GM23248 (cell line): ENCODE data around the gene RBFOX1. TPM values are rescaled to one million over a fixed set of nuclear protein-coding genes. Genes with fewer than 3 reads are reported as not detected.

Source experiments
- DNase-seq: peaks from one replicate; pipeline ENCODE4 v3.0.0-alpha.2; 2015
- H2AFZ ChIP-seq: fragments of 200-600 bp; sonication (generic); 2 replicates; pipeline ENCODE4 v1.6.1; 2016; ENCODE audit warnings: antibody characterized with exemption
- H3F3A ChIP-seq: fragments of 200-600 bp; sonication (generic); 2 replicates; pipeline ENCODE4 v1.6.1; 2016; ENCODE audit warnings: mild to moderate bottlenecking, antibody characterized with exemption, mixed run types; ENCODE audit not compliant: insufficient read depth
- H3K27ac ChIP-seq: fragments of 200-600 bp; sonication (generic); 2 replicates; pipeline ENCODE4 v1.5.1; 2016; ENCODE audit warnings: mild to moderate bottlenecking
- H3K27me3 ChIP-seq: fragments of 200-600 bp; sonication (generic); replicated peaks from 2 replicates; pipeline ENCODE4 v1.6.1; 2016; ENCODE audit warnings: mild to moderate bottlenecking; ENCODE audit not compliant: insufficient read depth
- H3K36me3 ChIP-seq: fragments of 200-600 bp; sonication (generic); 2 replicates; pipeline ENCODE4 v1.6.1; 2016; ENCODE audit warnings: low read depth, mild to moderate bottlenecking
- H3K4me1 ChIP-seq: fragments of 200-600 bp; sonication (generic); 2 replicates; pipeline ENCODE4 v1.6.1; 2016; ENCODE audit warnings: mild to moderate bottlenecking; ENCODE audit not compliant: insufficient read depth
- H3K4me2 ChIP-seq: fragments of 200-600 bp; sonication (generic); one replicate; pipeline ENCODE4 v1.6.1; 2016; ENCODE audit warnings: mild to moderate bottlenecking; ENCODE audit not compliant: unreplicated experiment
- H3K4me3 ChIP-seq: fragments of 200-600 bp; sonication (generic); 2 replicates; pipeline ENCODE4 v1.5.1; 2016; ENCODE audit warnings: mild to moderate bottlenecking
- H3K79me2 ChIP-seq: fragments of 200-600 bp; sonication (generic); 2 replicates; pipeline ENCODE4 v1.6.1; 2016; ENCODE audit warnings: mild to moderate bottlenecking; ENCODE audit not compliant: insufficient read depth
- H3K9ac ChIP-seq: fragments of 200-600 bp; sonication (generic); 2 replicates; pipeline ENCODE4 v1.6.1; 2016; ENCODE audit warnings: mild to moderate bottlenecking
- H3K9me2 ChIP-seq: fragments of 200-600 bp; sonication (generic); 2 replicates; pipeline ENCODE4 v1.6.1; 2016; ENCODE audit warnings: mixed run types, mild to moderate bottlenecking, moderate library complexity; ENCODE audit not compliant: insufficient read depth
- H3K9me3 ChIP-seq: fragments of 200-600 bp; sonication (generic); one replicate; pipeline ENCODE4 v1.6.1; 2017; ENCODE audit warnings: low read depth
- H4K20me1 ChIP-seq: fragments of 200-600 bp; sonication (generic); 2 replicates; pipeline ENCODE4 v1.6.0; 2016; ENCODE audit not compliant: insufficient read depth
- EZH2 ChIP-seq: fragments of 200-600 bp; sonication (generic); IDR thresholded peaks from 2 replicates; pipeline ENCODE4 v1.6.1; 2018; ENCODE audit warnings: antibody characterized with exemption, mild to moderate bottlenecking; ENCODE audit not compliant: insufficient read depth, poor library complexity, severe bottlenecking
- EZH2phosphoT487 ChIP-seq: fragments of 200-600 bp; sonication (generic); IDR thresholded peaks from 2 replicates; pipeline ENCODE4 v1.6.1; 2018; ENCODE audit warnings: antibody characterized with exemption, moderate library complexity, mild to moderate bottlenecking, low read depth; ENCODE audit not compliant: insufficient read depth
- WGBS, 2 experiments: methylation state at CpG; one replicate each; pipeline ENCODE4 v1.1.6; 2015 to 2017; ENCODE audit warnings: low lambda C conversion rate in 2 of 2, low coverage in 1 of 2; ENCODE audit errors: missing lambda C conversion rate in 2 of 2; 5-methylcytosine and 5-hydroxymethylcytosine counted together
- in situ Hi-C: fragments of 300-500 bp; cut with MboI; formaldehyde crosslinking; loops from 2 replicates; pipeline ENCODE4 v1.15.0; 2020
- polyA plus RNA-seq: library from polyadenylated mRNA; unstranded; fragments of >200 nt; fragmentation: Nextera tagmentation; extraction: Ambion mirVana; gene quantifications from 2 replicates; pipeline ENCODE4 v1.2.1, GENCODE V29; 2016
- total RNA-seq: library from RNA; depleted of rRNA; stranded (reverse); fragments of >200 nt; shearing (Covaris generic); gene quantifications from 2 replicates; pipeline ENCODE4 v1.2.3, GENCODE V29; 2014

The RBFOX1 gene
- total and polyA plus RNA-seq, 2 experiments from 2014 or later: not detected

DNA sequence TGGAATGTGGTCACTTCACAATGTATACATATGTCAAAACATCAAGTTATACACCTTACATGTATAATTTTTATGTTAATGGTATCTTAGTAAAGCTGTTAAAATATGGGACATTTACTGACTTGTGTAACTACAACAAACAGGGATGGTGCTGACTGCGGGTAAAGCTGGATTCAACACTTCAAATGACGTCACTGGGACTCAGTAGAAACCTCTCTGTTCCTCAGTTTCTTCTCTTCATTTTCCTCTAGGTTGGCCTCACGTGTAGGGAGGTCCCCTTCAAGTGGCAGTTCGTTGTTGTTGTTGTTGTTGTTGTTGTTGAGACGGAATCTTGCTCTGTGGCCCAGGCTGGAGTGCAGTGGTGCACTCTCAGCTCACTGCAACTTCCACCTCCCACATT lies 182.9 kb downstream of the RBFOX1 start:
- H3K27me3 ChIP-seq: no peaks in the 10 kb centered on the region
- no peaks in the 10 kb centered on the region for H3K79me2 ChIP-seq
- H3K36me3 ChIP-seq: no peaks in the 10 kb centered on the region
- no peak overlapping the region for H3K4me2 ChIP-seq
- TF ChIP-seq EZH2phosphoT487: no peak
- TF ChIP-seq EZH2: no peak
- H4K20me1 ChIP-seq: no peaks in the 10 kb centered on the region
- in situ Hi-C loops: no loop called here
- no peaks in the 10 kb centered on the region for H3K9me3 ChIP-seq
- no peak overlapping the region for H3K4me3 ChIP-seq
- no peaks in the 10 kb centered on the region for H3K9me2 ChIP-seq
- H3F3A ChIP-seq: no peaks in the 10 kb centered on the region
- 23 to 24% methylated on average over 5 of the region's 5 CpGs for WGBS, 2 experiments
- H3K9ac ChIP-seq: no peak overlapping the region
- no peaks in the 10 kb centered on the region for H3K4me1 ChIP-seq
- no peak for DNase-seq
- no peak overlapping the region for H3K27ac ChIP-seq
- no peak overlapping the region for H2AFZ ChIP-seq

DNA sequence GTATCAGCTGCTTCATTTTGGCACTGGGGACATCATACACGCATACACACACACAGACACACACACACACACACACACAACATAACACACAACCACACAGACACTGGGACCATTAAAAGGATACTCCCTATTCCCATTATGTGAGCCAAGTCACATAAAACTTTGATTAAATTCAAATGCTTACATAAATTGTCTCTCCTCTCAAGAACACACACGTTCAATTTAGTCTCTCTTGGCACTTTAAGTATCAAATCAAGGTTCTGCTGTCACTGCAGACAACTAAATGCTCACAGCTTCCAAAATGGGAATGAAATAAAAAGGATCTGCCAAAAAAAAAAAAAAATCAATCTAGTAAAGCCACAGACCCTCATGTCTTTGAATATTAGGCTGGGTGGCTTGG lies 184.9 kb downstream of the RBFOX1 start:
- Histone ChIP-seq H3K4me3 (no peak overlapping the region), H3K4me1 (no peaks in the 10 kb centered on the region), H3K36me3 (no peaks in the 10 kb centered on the region), H4K20me1 (no peaks in the 10 kb centered on the region), H3K27ac (no peak overlapping the region), H3K27me3 (no peaks in the 10 kb centered on the region), H3K9me2 (no peaks in the 10 kb centered on the region), H3K9ac (no peak overlapping the region), H2AFZ (no peak overlapping the region), H3K4me2 (no peak overlapping the region), H3K79me2 (no peaks in the 10 kb centered on the region), H3F3A (no peaks in the 10 kb centered on the region), H3K9me3 (no peaks in the 10 kb centered on the region)
- in situ Hi-C loops: no loop called here
- DNase-seq: no peak
- TF ChIP-seq EZH2: no peak
- TF ChIP-seq EZH2phosphoT487: no peak
- WGBS, 2 experiments: 0 to 9% methylated on average over 2 of the region's 2 CpGs

GRCh38 chr16:7518158-7518557 lies 185.5 kb downstream of the RBFOX1 start:
- 68 to 72% methylated on average over 19 to 25 of the region's 25 CpGs for WGBS, 2 experiments
- no peak overlapping the region for H2AFZ ChIP-seq
- no peak overlapping the region for H3K4me3 ChIP-seq
- TF ChIP-seq EZH2 (no peak), EZH2phosphoT487 (no peak)
- no peaks in the 10 kb centered on the region for H3K4me1 ChIP-seq
- DNase-seq: no peak
- in situ Hi-C loops: no loop called here
- no peaks in the 10 kb centered on the region for H3K9me3 ChIP-seq
- H3K27ac ChIP-seq: no peak overlapping the region
- H3K36me3 ChIP-seq: no peaks in the 10 kb centered on the region
- no peaks in the 10 kb centered on the region for H3K79me2 ChIP-seq
- no peaks in the 10 kb centered on the region for H4K20me1 ChIP-seq
- H3K4me2 ChIP-seq: no peak overlapping the region
- no peaks in the 10 kb centered on the region for H3K9me2 ChIP-seq
- H3K27me3 ChIP-seq: no peaks in the 10 kb centered on the region
- H3F3A ChIP-seq: no peaks in the 10 kb centered on the region
- no peak overlapping the region for H3K9ac ChIP-seq

- DNase-seq: no peak
- Histone ChIP-seq H3F3A (no peaks in the 10 kb centered on the region), H2AFZ (no peak overlapping the region), H3K4me1 (no peaks in the 10 kb centered on the region), H3K9ac (no peak overlapping the region), H3K9me3 (no peaks in the 10 kb centered on the region), H3K27me3 (no peaks in the 10 kb centered on the region), H3K36me3 (no peaks in the 10 kb centered on the region), H4K20me1 (no peaks in the 10 kb centered on the region), H3K27ac (no peak overlapping the region), H3K4me3 (no peak overlapping the region), H3K9me2 (no peaks in the 10 kb centered on the region), H3K4me2 (no peak overlapping the region), H3K79me2 (no peaks in the 10 kb centered on the region)
- 10 to 11% methylated on average over 6 of the region's 6 CpGs for WGBS, 2 experiments
- in situ Hi-C loops: no loop called here
- no peak for TF ChIP-seq EZH2
- no peak for TF ChIP-seq EZH2phosphoT487
Measured at GRCh38 chr16:7521834-7522233, 189.2 kb downstream of the RBFOX1 start.

GRCh38 chr16:7524419-7524818 lies 191.8 kb downstream of the RBFOX1 start:
- Histone ChIP-seq H4K20me1 (no peaks in the 10 kb centered on the region), H3F3A (no peaks in the 10 kb centered on the region), H3K9me2 (no peaks in the 10 kb centered on the region), H2AFZ (no peak overlapping the region), H3K4me3 (no peak overlapping the region), H3K79me2 (no peaks in the 10 kb centered on the region), H3K9me3 (no peaks in the 10 kb centered on the region), H3K36me3 (no peaks in the 10 kb centered on the region), H3K4me1 (no peaks in the 10 kb centered on the region), H3K4me2 (no peak overlapping the region), H3K27me3 (no peaks in the 10 kb centered on the region), H3K9ac (no peak overlapping the region), H3K27ac (no peak overlapping the region)
- no peak for DNase-seq
- no peak for TF ChIP-seq EZH2
- TF ChIP-seq EZH2phosphoT487: no peak
- 15 to 18% methylated on average over 5 of the region's 5 CpGs for WGBS, 2 experiments
- in situ Hi-C loops: no loop called here
